GF-D8 (cell line): Measurements from ENCODE around the gene DLG2.

Source experiments
- DNase-seq: peaks from one replicate; lab custom pipeline; 2025; lab: John Stamatoyannopoulos, UW

The DLG2 gene

DNA sequence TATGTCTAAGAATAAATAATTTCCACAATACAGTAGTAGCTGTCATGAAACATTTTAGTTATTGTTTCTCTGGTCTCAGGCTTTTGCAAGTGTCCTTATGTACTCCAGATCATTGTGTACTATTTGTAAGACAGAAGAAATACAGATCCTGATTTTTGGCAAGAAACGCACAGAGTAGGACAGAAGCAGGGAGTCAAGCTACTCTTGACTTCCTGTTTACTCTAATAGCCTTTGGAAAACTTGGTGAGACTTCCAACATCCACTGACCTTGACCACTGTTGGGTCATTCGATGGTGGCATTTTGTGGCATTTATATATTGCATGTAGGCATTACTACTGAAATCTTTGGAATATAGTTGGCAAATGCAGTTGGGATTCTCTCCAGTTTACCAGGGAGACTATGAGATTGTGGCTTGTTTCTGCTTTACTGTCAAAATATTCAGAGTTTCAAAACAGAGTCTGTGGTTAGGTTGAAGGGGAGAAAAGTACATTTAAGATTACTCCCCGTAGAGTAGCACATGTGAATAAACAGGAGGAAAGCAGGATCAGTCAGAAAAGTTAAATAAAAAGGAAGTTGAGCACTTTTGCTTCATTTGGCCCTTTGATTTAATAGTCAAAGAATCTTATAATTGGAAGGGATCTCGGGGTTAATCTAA lies 1614.8 kb downstream of the DLG2 start:
- DNase-seq = no peak

DNA sequence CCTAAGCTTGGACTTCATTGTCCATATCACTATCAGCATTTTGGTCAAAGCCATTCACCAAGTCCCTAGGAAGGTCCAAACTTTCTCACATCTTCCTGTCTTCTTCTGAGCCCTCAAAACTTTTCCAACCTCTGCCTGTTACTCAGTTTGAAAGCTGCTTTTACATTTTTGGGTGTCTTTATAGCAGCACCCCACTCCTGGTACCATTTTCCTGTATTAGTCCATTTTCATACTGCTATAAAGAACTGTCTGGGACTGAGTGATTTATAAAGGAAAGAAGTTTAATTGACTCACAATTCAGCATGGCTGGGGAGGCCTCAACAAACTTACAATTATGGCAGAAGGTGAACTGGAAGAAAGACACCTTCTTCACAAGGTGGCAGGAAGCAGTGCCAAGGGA lies 1624.0 kb downstream of the DLG2 start:
- DNase-seq = no peak

DNA sequence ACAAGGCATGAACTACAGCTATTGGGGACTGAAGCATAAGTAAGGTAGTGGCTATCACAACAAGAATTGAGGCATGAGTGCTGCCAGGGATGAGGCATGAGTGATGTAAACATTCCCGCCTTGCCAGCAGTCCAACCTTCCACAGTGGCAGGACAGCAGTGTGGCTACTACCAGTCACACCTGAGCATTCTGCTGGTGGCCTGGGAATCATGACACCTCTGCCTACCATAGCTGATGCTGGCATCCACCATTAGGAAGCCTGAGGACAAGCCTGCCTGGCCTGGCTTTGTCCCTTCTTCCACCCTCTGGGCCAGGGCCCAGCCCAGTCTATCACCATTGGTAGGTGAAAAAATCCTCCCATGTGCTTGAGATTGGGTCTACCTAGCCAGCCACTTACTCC lies 1628.2 kb downstream of the DLG2 start:
- no peak for DNase-seq

DNA sequence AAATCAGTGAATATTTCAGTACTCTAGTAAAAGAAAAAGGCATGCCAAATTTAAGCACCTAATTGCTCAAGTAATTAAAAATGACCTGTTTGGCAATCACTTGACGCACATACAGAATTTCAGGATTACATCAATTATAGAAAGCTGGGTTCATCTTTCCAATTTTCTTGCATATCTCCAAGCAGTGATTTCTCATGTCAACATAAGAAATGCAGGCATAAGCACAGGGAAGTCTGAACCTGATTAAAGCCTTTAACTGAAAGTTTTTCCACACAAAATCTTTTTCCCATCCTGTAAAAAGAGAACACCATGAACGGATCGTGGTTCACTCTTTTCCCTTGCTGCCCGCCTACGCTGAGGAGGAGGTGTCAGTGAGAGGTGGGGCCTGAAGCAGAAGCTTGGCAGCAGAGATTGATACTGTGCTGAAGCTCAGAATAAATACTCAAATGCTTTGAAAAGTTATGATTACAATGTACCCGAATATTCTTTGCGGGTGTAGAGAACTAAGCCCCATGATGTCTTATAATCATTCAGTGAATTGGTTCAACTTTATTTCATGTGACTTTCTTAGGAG lies 1636.9 kb downstream of the DLG2 start:
- no peak for DNase-seq

DNA sequence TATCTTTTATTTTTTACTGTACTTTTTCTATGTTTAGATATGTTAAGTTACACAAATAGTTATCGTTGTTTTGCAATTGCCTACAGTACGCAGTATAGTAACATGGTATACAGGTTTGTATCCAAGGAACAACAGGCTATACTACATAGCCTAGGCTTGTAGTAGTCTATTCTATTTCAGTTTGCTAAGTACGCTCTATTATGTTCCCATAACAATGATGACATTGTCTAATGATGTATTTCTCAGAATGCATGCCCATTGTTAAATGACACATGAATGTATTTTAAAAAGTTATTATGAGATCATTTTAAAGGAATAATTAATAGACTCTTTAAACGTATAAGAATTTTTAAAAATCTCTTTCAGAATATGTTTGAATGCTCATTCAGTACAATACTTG lies 1644.3 kb downstream of the DLG2 start:
- DNase-seq = no peak

DNA sequence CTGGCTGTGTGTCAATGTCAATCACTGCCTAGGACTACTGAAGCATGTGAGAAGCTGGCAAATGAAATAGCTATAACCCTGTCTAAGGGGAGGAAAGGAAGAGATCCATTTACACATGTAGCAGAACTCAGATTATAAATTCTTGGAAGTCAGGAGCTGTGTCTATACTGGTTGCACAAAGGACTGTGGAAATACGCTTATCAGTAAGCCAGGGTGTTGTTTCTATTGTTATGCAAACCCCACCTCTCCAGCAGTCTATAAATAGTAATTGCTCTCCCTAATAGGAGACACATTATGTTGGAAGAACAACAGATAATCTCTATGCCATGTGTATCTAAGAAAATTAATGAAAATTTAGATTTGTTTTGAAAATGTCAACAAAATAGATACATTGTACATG lies 1647.6 kb downstream of the DLG2 start:
- DNase-seq = no peak

DNA sequence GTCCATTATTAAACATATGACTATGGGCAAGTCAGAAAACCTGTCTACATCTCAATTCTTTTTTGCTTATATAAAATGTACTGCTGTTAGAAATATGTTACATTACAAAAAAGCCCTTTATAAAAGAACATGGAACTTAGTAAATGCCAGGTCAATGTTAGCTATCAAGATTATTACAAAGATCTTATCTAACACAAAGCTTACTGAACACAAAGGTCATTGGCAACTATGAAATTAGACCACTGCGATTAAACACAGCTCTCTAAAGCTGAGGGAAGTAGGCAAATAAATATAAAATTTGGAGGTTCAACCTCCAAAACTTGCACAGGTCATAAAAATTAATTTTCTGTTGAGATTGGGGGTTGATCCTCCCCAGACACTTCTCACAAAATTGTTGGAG lies 1648.2 kb downstream of the DLG2 start:
- DNase-seq = no peak

DNA sequence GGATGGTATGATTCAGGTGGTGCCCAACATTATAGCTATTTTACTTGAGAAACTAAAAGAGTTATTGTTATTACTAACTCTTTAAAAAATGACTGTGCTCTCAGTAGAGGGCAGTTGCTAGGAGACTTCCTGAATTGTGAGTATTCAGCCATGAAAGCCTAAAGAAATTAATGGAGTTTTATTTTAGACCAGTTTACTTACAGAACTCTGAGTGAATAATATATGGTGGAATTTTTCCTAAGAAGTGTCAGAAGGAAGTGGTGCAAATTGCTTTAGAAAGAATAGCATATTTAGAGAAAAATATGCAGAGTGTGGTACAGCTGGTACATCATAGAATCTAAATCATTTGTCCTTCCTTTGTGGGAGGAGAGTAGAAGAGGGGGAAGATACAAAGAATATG lies 1651.1 kb downstream of the DLG2 start:
- DNase-seq = no peak

DNA sequence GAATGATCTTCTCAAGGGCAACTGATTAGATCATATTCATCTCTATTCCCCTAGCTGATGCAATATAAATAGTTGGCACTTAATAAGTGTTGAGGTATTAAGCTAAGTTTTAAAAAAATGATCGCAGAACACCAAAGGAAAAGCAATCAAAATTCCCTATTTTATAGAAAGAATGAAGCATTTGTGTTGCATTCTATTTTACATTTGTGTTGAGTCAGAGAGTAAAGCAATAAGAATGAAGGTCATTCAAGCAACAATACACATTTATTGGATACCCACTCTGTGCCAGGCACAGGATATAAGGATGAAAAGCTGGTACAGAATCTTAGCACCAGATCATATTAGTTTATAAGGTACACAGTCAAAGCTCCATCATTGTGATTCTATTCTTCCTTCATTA lies 1654.6 kb downstream of the DLG2 start:
- no peak for DNase-seq

DNA sequence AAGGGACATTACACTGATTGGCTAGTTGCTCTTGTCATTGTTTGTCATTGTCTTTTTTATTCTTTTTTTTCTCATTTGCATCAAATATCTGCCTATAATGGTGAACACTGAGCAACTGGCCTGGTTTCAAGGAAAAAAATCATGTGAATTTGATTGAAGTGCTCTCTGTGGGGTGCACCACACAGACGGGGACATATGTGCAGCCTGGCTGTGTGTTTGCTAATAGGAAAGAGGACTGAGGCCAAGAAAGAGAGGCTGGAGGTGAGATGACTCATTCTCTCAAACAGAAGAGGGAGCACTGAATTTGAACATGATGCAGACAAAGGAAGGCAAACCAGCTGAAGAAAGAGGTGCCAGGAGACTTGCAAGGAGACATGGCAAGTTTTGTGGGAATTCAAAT lies 1656.1 kb downstream of the DLG2 start:
- no peak for DNase-seq

DNA sequence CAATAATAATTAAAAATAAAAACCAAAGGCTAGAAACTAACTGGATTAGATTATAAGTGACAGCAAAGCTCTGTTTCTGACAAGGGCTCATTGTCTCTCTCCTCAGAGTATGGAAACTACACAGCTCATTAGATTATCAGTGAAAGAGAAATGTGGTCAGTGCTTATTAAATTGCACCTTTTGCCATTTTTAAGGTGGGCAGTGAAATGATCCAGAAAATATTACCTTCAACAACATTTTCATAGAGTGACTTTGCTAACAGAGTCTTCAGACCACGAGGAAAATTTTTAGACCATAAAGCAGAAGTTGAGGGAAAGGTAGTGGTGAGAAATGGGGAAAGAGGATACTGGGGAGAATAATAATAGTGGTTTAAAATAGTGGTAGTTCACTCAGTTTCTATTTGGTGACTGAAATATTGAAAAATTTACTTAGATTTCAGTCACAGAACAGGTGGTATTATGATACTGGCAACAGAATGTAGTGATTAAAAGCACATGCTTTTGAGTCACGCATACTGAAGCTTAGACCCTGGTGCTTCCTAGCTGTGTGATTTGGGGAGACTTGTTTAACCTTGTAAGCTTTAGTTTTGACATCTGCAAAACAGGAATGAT lies 1657.0 kb downstream of the DLG2 start:
- no peak for DNase-seq

DNA sequence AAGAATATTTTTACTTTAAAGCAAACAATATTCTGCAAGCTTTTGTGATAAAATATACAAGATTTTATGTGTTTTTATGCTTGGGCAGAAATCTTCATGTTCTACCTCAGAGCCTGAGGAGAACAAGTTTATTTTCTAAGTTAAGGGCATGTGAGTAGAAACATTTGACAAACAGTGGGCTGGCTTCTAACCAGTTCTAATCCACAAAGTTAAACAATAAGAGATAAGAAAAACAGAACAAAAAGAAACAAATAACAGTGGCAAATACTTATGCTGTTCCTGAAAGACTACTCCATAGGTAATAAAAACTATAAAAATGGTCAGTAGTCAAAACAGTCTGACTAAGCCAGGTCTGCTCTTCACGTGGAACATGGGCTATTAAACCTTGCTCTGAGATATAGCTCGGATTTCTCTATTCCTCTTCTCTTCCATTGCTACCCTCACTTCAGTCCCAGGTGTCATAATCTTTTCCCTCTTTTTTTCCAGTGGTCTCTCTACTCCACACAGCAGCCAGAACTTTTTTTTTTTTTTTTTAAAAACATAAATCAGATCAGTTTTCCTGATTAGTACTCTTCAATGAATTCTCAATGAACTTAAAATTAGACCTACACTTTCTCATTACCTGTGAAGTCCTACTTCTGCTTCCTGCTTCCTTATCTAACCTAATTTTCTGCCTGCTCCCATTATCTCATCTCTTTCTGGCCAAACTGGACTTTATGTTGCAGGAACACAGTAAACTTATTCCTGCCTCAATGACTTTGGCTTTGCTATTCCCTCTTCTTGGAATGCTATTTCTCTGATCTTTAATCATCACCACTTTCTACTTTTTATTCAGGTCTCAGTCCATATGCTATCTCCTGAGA lies 1669.9 kb downstream of the DLG2 start:
- no peak for DNase-seq

DNA sequence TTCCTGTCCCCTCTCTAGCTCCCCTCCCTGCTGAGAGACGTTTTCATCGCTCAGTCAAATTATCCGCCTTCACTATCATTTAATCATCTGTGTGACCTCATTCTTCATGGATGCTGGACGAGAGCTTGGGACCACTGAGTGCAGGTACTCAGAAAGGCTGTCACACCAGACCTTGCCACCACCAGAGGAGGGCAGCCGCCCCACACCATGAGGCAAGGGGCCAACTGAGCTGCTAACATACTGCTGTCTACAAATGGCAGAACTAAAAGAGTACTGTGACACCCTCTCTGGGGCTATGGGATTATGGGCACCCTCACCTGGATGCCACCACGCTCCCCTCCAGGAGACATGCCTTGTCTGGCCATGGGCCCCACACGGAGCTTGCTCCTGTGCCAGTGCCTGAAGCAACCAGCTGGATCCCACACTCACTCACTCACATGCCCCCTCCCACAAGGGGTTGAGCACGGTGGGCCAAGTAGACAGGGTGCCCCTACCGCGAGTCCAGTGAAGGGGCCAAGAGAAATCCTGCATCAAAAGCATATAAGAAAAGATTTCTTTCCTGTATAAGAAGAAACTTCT lies 1670.9 kb downstream of the DLG2 start:
- no peak for DNase-seq

DNA sequence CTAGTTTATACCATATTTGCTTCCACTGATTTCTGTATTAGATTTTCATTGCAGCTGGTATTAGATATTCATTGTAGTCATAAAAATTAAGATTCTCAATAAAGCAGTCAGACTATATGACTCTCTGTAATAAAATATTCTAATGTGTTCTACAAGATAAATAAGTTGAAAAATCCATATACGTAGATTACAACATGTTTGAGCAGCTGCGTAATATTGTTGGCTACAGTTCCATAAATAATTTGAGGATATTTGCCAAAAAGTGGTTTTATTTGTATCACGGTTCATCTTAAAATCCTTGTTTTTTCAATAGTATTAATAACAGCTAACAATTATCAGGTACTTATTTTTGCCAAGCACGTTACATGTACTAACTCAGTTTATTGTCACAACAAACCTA lies 1672.4 kb downstream of the DLG2 start:
- no peak for DNase-seq

DNA sequence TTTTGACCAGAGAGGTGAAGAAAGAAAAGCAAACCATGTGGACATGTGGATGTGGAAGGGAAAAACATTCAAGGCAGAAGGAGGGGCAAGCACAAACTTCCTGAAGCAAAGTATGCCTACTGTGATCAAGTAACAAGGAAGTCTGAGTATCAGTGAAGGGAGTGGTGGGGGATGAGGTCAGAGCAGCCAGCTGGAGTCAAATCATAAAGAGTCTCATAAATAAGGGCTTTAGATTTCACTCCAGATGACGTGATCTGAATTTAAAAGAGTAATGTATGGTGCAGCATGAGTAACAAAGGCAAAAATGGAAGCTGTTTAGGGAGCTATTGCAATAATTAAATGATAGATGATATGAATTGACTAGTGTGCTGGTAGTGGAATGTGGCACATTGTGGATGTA lies 1675.6 kb downstream of the DLG2 start:
- DNase-seq = no peak

DNA sequence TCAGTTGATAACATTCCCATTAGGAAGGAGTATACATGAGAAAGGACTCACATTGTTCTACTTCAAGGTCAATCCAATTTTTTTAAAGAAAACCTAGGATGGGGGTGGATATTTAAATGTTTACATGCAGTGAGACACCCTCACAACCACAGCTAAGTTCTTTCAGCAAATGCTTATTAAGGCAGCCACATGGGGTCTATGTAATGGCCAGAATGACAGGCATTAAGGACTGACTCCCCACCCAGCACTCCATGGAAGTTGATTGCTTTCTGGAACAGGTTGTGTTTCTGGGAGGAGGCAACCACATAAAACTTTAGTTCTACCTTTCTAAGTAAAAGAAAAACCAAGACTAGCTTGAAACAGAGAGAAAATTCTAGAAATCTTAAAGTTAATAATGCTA lies 1678.9 kb downstream of the DLG2 start:
- no peak for DNase-seq

DNA sequence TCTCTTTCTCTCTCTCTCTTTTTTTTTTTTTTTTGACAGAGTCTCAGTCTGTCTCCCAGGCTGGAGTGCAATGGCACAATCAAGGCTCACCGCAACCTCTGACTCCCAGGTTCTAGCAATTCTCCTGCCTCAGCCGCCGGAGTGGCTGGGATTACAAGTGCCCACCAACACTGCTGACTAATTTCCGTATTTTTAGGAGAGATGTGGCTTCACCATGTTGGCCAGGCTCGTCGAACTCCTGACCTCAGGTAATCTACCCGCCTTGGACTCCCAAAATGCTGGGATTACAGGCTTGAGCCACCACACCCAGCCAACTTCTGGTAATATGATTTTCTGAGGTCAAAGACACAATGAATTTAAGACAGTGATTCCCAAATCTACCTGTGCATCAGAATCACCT lies 1681.2 kb downstream of the DLG2 start:
- DNase-seq = no peak

DNA sequence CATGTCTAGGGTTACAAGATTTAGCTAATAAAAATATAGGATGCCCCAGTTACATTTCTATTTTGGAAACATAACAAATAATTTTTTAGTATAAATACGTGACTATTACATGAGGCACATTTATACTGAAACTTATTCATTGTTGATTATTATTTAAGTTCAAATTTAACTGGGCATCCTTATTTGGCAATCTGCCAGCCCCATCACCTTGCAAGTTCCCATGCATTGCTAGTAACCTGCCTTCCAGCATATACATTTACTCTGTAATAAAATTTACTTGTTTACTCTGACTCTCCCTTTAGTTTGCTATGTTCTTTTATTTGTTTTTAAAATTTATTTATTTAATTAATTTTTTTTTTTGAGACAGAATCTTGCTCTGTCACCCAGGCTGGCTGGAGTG lies 1686.1 kb downstream of the DLG2 start:
- no peak for DNase-seq

DNA sequence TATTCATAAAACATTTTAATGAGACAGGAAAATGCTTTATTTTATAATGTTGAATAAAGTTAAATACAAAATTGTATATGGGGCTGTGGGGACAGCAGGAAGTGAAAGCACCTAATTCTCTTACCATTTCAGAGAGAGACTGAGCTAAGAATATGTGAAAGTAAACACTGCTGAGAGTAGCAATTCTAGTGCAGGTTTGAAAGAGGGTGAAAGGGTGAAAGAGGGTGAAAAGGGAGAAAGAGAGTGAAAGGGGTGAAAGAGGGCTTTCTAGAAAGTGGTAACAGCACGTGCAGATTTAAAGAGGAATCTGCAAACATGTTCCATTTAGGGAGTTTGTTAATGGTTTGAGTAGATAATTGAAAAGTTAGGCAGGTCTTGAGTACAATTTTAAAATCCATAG lies 1689.0 kb downstream of the DLG2 start:
- DNase-seq = no peak

DNA sequence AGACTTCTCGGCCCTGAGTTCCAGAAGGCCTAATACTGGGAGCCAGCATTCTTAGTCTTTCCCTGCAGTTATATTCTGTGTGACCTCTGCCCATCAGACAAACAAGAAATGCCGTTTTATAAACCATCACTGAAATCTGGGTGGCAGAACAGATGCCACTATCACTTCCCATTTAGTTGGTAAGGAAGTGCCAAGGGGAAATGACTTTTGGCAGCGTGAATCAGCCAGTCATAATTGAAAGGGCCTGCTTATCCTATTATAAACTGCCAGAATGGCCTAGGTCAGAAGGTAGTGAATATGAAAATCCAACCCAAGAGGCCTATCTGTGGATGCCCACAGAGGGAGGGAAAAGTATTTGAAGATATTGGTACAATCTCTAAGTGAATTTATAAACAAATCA lies 1694.1 kb downstream of the DLG2 start:
- no peak for DNase-seq

DNA sequence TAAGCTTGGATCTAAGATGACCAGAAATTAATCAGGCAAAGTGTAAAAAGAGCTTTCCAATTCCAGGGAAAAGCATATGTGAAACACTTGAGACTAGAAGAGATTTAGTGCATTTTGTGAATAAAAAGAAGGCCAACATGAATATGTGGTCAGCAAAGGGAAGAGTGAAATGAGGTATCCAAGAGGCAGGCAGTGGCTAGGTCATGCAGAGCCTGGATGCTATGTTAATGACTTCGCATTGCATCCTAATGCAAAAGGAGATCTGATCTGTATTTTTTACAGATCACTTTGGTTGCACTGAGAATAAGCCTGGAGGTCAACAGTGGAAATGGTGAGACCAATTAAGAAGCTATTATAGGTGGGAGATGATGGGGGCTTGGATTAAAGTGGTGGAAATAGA lies 1699.7 kb downstream of the DLG2 start:
- DNase-seq = no peak

DNA sequence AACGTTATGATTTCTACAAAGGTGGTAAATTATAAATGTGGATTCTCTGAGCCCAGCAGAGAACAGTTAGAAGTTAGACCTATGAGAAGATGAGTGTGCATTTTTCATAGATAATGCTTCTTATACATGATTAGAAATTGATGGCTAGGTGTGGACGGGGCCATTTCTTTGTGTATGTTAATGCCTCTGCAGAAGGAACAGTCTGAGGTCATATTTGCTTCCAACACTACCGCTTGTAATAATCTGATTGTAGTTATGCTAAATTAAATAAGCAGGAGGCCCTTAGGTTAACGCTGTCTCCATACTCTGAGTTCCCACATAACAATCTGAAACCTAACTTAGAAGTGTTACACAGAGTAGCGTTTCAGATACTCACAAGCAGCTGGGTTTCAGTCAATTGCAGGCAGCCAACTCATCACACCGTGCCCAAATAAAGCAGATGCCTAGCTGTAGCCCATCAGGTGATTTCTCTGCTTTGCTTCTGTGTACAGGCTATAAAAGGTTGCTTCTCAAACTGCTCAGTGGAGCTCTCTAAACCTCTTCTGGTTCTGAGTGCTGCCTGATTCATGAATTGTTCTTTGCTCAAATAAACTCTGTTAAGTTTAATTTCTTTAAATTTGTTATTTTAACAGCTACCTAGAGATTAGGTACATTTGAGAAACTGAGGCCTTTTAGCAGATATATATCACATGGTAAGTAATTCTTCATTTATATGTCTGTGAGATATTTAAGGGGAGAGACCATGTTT lies 1702.2 kb downstream of the DLG2 start:
- DNase-seq = no peak
